PC-9 (cell line): ENCODE data around the gene CD300LB. TPM values are rescaled to one million over a fixed set of nuclear protein-coding genes. Genes with fewer than 3 reads are reported as not detected.
"Not testable (repeated sequence)": the region's sequence is repeated elsewhere in the genome, so short reads cannot be mapped to it uniquely, and the experiment has no call there.

Experiments used
- BruUV-seq: library from RNA; stranded (reverse); fragments of 400-500 nt; replicated peaks from 2 replicates; lab custom pipeline; 2021; lab: Mats Ljungman, UMichigan
- CTCF ChIA-PET: fragments of 300-600 bp; sonication (Branson Sonifier 250); formaldehyde crosslinking; loops from one replicate; lab custom pipeline; 2022; ENCODE audit warnings: antibody characterized with exemption; lab: Charles Lee
- POLR2A ChIA-PET: fragments of 300-600 bp; sonication (Branson Sonifier 250); formaldehyde crosslinking; loops from one replicate; lab custom pipeline; 2022; ENCODE audit warnings: antibody characterized with exemption; ENCODE audit not compliant: unreplicated experiment; lab: Charles Lee
- DNase-seq, 2 experiments: peaks; one replicate each; pipeline versions ENCODE4 v3.0.0 to v3.0.0-alpha.2; 2015 to 2022; ENCODE audit warnings: mixed read lengths in 1 of 2
- H2AFZ ChIP-seq: fragments of 200-600 bp; sonication (generic); 2 replicates; pipeline ENCODE4 v1.8.1; 2017; ENCODE audit warnings: antibody characterized with exemption
- H3F3A ChIP-seq: fragments of 200-600 bp; sonication (generic); 2 replicates; pipeline ENCODE4 v1.8.1; 2017; ENCODE audit warnings: antibody characterized with exemption, mild to moderate bottlenecking, low read depth; ENCODE audit not compliant: insufficient read depth
- H3K27ac ChIP-seq: fragments of 200-600 bp; sonication (generic); 2 replicates; pipeline ENCODE4 v1.6.1; 2016; ENCODE audit warnings: mixed run types
- H3K27me3 ChIP-seq: fragments of 200-600 bp; sonication (generic); 2 replicates; pipeline ENCODE4 v1.6.1; 2016; ENCODE audit warnings: low read depth, mixed run types; ENCODE audit not compliant: insufficient read depth
- H3K36me3 ChIP-seq: fragments of 200-600 bp; sonication (generic); 2 replicates; pipeline ENCODE4 v1.6.1; 2016; ENCODE audit warnings: low read depth, mixed run types
- H3K4me1 ChIP-seq: fragments of 200-600 bp; sonication (generic); replicated peaks from 2 replicates; pipeline ENCODE4 v1.6.1; 2016; ENCODE audit warnings: mixed run types; ENCODE audit not compliant: insufficient read depth
- H3K4me2 ChIP-seq: fragments of 200-600 bp; sonication (generic); 2 replicates; pipeline ENCODE4 v1.6.1; 2017; ENCODE audit warnings: mixed run types
- H3K4me3 ChIP-seq: fragments of 200-600 bp; sonication (generic); 2 replicates; pipeline ENCODE4 v1.6.1; 2016; ENCODE audit warnings: mixed run types
- H3K79me2 ChIP-seq: fragments of 200-600 bp; sonication (generic); 2 replicates; pipeline ENCODE4 v1.6.1; 2017; ENCODE audit warnings: low read depth, mixed run types
- H3K9me2 ChIP-seq: fragments of 200-600 bp; sonication (generic); 2 replicates; pipeline ENCODE4 v1.8.1; 2017; ENCODE audit warnings: mild to moderate bottlenecking; ENCODE audit not compliant: insufficient read depth
- H3K9me3 ChIP-seq: fragments of 200-600 bp; sonication (generic); 2 replicates; pipeline ENCODE4 v1.8.1; 2016; ENCODE audit warnings: low read depth; ENCODE audit not compliant: insufficient read depth
- H4K20me1 ChIP-seq: fragments of 200-600 bp; sonication (generic); 2 replicates; pipeline ENCODE4 v1.8.1; 2017; ENCODE audit not compliant: insufficient read depth
- CTCF ChIP-seq: fragments of 200-600 bp; sonication (generic); conservative IDR thresholded peaks from 2 replicates; pipeline ENCODE4 v1.6.1; 2017; ENCODE audit warnings: mixed run types, antibody characterized with exemption, mild to moderate bottlenecking, moderate library complexity
- EZH2 ChIP-seq: fragments of 200-600 bp; sonication (generic); IDR thresholded peaks from 2 replicates; pipeline ENCODE4 v1.8.0; 2017; ENCODE audit warnings: antibody characterized with exemption, low read depth
- intact Hi-C: fragments of 100-400 bp; cut with micrococcal nuclease; formaldehyde crosslinking; loops from one replicate; pipeline ENCODE4 v1.10.0; 2022; ENCODE audit not compliant: unreplicated experiment
- total RNA-seq: library from RNA; stranded (reverse); gene quantifications from 2 replicates; pipeline ENCODE4 v1.2.3, GENCODE V29; 2021

CD300LB gene
- total RNA-seq, 1 experiment from 2014 or later, result not detected

- Histone ChIP-seq H3K9me2 (no peaks in the 10 kb centered on the region), H4K20me1 (no peaks in the 10 kb centered on the region), H2AFZ (no peak overlapping the region), H3K36me3 (no peaks in the 10 kb centered on the region), H3K79me2 (no peaks in the 10 kb centered on the region), H3K27ac (no peak overlapping the region), H3K4me1 (no peaks in the 10 kb centered on the region), H3K4me2 (no peak overlapping the region), H3F3A (no peaks in the 10 kb centered on the region), H3K27me3 (peaks cover 55% of the 10 kb centered on the region), H3K4me3 (no peak overlapping the region), H3K9me3 (no peaks in the 10 kb centered on the region)
- intact Hi-C loops, result no loop called here
- BruUV-seq, result no TSS peak
- POLR2A ChIA-PET, result no interaction called here
- CTCF ChIA-PET, result interaction anchor here (0.6 kb wide), 1 partner anchor 30 kb away, joined by 6 read pairs; no protein-coding TSS in a partner anchor
- TF ChIP-seq CTCF (no peak), EZH2 (no peak)
- DNase-seq, result no peak
Observed at GRCh38 chr17:74490716-74491115, 40.6 kb downstream of the CD300LB start.

DNA sequence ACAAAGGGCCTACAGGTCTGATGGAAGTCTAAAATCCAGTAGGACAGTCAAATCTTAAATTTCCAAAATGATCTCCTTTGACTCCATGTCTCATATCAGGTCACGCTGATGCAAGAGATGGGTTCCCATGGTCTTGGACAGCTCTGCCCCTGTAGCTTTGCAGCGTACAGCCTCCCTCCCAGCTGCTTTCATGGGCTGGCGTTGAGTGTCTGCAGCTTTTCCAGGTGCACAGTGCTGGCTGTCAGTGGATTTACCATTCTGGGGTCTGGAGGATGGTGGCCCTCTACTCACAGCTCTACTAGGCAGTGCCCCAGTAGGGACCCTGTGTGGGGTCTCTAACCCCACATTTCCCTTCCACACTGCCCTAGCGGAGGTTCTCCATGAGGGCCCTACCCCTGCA is 43.0 kb downstream of the CD300LB start:
- H3K36me3 ChIP-seq, H2AFZ ChIP-seq, H4K20me1 ChIP-seq, intact Hi-C loops, H3K4me2 ChIP-seq, H3K79me2 ChIP-seq, H3F3A ChIP-seq, H3K9me3 ChIP-seq, DNase-seq, H3K4me3 ChIP-seq, H3K27ac ChIP-seq, BruUV-seq, H3K4me1 ChIP-seq, POLR2A ChIA-PET, H3K9me2 ChIP-seq: not testable (repeated sequence)
- peaks cover 71% of the 10 kb centered on the region for H3K27me3 ChIP-seq
- CTCF ChIA-PET, result interaction anchor here (0.6 kb wide), 1 partner anchor 218 kb away, joined by 4 read pairs; no protein-coding TSS in a partner anchor

DNA sequence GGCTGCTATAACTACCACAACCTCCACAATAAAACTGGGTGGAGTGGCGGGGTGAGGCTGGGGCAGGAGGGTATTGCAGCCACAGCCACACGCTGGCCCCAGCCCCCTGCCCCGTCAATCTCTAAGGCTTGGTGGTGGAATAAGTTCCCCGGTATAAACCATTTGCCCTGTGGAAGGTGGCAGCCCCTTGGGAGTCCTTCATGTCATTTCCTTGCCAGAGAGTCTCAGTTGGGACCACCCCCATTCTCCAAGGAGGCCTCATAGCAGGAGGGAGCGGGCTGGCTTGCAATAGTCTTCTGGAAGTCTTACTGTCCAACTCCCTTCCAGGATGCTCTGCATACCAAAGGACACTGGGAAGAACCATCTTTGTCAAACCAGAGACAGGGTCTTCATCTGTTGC is 45.4 kb downstream of the CD300LB start:
- H3K36me3 ChIP-seq, result no peaks in the 10 kb centered on the region
- no peak overlapping the region for H3K4me3 ChIP-seq
- POLR2A ChIA-PET, result interaction anchor here (0.6 kb wide), 1 partner anchor 1500 kb away, joined by 3 read pairs; no protein-coding TSS in a partner anchor
- H2AFZ ChIP-seq, result no peak overlapping the region
- H3K9me3 ChIP-seq, result no peaks in the 10 kb centered on the region
- no TSS peak for BruUV-seq
- H3K27ac ChIP-seq, result no peak overlapping the region
- no peaks in the 10 kb centered on the region for H3K9me2 ChIP-seq
- CTCF ChIA-PET, result no interaction called here
- no peaks in the 10 kb centered on the region for H3K4me1 ChIP-seq
- no peak for DNase-seq
- H4K20me1 ChIP-seq, result no peaks in the 10 kb centered on the region
- H3K79me2 ChIP-seq, result no peaks in the 10 kb centered on the region
- H3F3A ChIP-seq, result no peaks in the 10 kb centered on the region
- H3K4me2 ChIP-seq, result no peak overlapping the region
- H3K27me3 ChIP-seq, result peaks cover 75% of the 10 kb centered on the region
- TF ChIP-seq EZH2 (no peak), CTCF (no peak)
- intact Hi-C loops, result no loop called here
